ENCODE data around the gene SLC11A1. TPM values are rescaled to one million over a fixed set of nuclear protein-coding genes. Genes with fewer than 3 reads are reported as not detected.

Gene SLC11A1
- total and polyA plus RNA-seq, 8 donors: 0.70 to 194 (median 0.97) TPM

DNA sequence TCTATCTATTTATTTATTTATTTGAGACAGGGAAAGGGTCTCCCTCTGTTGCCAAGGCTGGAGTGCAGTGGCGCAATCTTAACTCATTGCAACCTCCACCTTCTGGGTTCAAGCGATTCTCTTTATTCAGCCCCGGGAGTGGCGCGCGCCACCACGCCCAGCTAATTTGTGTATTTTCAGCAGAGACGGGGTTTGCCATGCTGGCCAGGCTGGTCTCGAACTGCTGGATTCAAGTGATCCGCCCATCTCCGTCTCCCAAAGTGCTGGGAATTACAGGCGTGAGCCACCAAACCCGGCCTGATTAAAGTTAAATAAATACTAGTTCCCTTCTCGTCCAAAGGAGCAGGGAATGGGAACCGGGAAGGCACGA, 13.4 kb downstream of the SLC11A1 start:
- H3K4me1 ChIP-seq: peaks cover 12 to 69% of the 10 kb centered on the region in 2 donors
- H3K4me3 ChIP-seq: peak overlapping the region in 1 of 2 donors; percentile 98
- ATAC-seq (no peak), DNase-seq (peak in 2 of 4 donors; percentile 46 to 73)
- TF ChIP-seq, protein P1, sequence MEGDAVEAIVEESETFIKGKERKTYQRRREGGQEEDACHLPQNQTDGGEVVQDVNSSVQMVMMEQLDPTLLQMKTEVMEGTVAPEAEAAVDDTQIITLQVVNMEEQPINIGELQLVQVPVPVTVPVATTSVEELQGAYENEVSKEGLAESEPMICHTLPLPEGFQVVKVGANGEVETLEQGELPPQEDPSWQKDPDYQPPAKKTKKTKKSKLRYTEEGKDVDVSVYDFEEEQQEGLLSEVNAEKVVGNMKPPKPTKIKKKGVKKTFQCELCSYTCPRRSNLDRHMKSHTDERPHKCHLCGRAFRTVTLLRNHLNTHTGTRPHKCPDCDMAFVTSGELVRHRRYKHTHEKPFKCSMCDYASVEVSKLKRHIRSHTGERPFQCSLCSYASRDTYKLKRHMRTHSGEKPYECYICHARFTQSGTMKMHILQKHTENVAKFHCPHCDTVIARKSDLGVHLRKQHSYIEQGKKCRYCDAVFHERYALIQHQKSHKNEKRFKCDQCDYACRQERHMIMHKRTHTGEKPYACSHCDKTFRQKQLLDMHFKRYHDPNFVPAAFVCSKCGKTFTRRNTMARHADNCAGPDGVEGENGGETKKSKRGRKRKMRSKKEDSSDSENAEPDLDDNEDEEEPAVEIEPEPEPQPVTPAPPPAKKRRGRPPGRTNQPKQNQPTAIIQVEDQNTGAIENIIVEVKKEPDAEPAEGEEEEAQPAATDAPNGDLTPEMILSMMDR (IDR thresholded peaks at IDR 0.05): no peak
- no peaks in the 10 kb centered on the region for H3K9me3 ChIP-seq
- intact Hi-C loops (cut with DNase I): loop anchor here (5.0 to 10.0 kb wide), 2 partner anchors 98 to 121 kb away; partner anchors contain the start of genes AAMP (in 1 of the 2) and PNKD (in 1 of the 2)
- H3K27ac ChIP-seq: peak overlapping the region; percentile 99
- no peaks in the 10 kb centered on the region for H3K27me3 ChIP-seq
- H3K36me3 ChIP-seq: peaks cover 0 to 44% of the 10 kb centered on the region in 2 donors

DNA sequence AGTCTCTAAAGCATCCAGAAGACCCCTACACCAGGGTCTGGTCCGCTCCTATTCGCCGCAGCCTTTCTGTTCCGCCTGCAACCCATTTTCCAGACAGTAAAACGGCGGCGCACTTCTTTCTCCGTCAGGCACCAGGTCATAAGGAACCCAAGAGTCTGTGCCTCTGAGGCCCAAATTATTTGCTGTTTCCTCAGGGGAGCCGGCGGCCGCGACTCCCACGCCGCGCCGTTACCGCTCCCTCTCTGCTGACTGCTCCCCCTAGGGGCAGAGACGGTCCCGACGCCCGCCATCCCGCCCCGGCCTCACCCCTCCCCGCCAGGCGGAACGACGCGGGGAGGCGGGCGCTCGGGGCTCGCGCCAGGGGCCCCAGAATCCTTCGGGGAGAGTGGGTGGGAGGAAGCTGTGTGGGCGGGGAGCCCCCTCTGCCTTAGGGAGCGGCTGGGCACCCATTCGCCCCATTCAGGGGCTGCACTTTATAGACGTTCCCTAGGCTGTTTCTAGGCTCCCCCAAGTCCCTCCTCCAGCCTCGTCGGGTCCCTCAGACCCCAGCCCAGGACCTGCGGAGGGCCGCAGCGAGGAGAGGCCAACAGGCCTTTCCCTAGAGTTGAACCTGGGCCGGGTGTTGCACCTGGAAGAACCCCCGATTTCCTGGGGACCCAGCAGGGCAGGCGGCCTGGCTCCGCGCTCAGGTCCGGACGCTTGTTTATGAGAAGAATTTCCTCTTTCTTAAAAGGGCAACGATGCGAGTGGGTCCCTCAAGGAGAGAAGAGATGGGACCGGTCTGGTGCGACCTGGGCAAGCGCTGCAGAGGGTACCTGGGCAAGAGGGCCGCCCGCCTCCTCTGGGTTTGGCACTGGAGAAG, 14.0 kb downstream of the SLC11A1 start:
- Histone ChIP-seq H3K4me3 (peak overlapping the region; percentile 98), H3K36me3 (peaks cover 0 to 38% of the 10 kb centered on the region in 2 donors), H3K27me3 (no peaks in the 10 kb centered on the region), H3K27ac (peak overlapping the region; percentile 99), H3K4me1 (peaks cover 15 to 67% of the 10 kb centered on the region in 2 donors), H3K9me3 (no peaks in the 10 kb centered on the region)
- intact Hi-C loops (cut with DNase I): loop anchor here (5.0 to 10.0 kb wide), 2 partner anchors 99 to 121 kb away; partner anchors contain the start of genes AAMP (in 1 of the 2) and PNKD (in 1 of the 2)
- peak; percentile 71 for ATAC-seq
- TF ChIP-seq, protein P1 (IDR thresholded peaks at IDR 0.05): peak; percentile 80 to 96
- peak; percentile 97 to 99 (median 98) for DNase-seq

DNA sequence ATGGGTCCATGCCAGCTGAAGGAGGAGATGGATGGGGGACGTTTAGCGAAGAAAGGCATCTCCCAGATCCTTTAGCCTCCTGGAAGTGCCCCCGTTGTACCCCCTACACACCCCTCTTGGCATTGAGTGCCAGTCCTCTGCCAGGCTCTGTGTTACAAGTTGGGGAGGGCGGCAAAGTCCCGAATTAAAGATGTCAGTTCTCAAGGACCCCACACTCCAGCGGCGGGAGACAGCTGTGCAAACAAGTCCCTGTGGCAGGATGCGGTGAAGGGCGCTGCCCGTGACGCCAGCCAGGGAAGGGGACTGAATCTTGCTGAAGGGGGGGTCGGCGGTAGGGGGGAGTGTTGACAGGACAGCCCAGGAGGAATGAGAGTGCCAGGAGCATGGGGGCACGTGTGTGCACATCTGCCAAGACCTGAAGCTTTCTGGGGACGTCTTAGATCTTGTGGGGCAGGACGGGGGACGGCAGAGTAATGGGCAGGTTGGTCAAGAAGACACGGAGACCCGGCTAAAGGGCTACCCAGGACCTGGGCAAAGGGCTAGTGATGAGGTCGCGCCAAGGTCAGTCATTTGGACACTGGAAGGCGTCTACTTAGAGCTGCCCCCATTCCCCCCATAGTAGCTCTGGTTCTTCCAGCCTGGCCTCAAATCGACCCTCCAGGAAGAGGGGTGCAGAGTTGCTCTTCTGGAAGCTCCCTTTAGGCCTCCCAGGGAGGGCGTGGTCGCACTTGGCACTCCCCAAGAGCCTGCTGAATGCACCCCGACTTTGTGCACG, 14.8 kb downstream of the SLC11A1 start:
- Histone ChIP-seq H3K27ac (peak overlapping the region; percentile 99), H3K9me3 (no peaks in the 10 kb centered on the region), H3K4me3 (peak overlapping the region; percentile 98), H3K27me3 (no peaks in the 10 kb centered on the region), H3K36me3 (peaks cover 0 to 36% of the 10 kb centered on the region in 2 donors), H3K4me1 (peaks cover 23 to 70% of the 10 kb centered on the region in 2 donors)
- DNase-seq (peak; percentile 79 to 91 (median 86)), ATAC-seq (peak; percentile 7)
- intact Hi-C loops (cut with DNase I): loop anchor here (5.0 to 10.0 kb wide), 2 partner anchors 100 to 122 kb away; partner anchors contain the start of genes AAMP (in 1 of the 2) and PNKD (in 1 of the 2)
- TF ChIP-seq, protein P1 (IDR thresholded peaks at IDR 0.05): no peak

DNA sequence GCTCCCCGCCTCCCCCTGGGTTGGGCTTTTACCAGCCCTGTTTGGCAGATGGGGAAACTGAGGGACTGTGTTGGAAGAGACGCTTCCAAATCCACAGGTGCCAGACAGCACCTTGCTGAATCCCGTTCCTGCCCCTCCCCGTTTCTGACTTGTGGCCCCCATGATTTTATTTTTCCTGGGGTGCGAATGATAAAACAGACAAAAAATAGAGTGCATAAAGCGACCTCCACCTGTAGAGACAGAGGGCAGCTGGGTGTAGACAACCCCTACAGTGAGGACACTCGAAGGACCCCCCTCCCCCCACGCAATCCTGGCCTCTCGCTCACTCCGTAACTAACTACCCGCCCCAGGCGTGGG, 15.4 kb downstream of the SLC11A1 start:
- Histone ChIP-seq H3K9me3 (no peaks in the 10 kb centered on the region), H3K27ac (peak overlapping the region; percentile 99), H3K4me3 (peak overlapping the region; percentile 98), H3K36me3 (peaks cover 0 to 36% of the 10 kb centered on the region in 2 donors), H3K4me1 (peaks cover 28 to 71% of the 10 kb centered on the region in 2 donors), H3K27me3 (no peaks in the 10 kb centered on the region)
- TF ChIP-seq, protein P1 (IDR thresholded peaks at IDR 0.05): no peak
- intact Hi-C loops (cut with DNase I): loop anchor here (5.0 to 10.0 kb wide), 2 partner anchors 100 to 123 kb away; partner anchors contain the start of genes AAMP (in 1 of the 2) and PNKD (in 1 of the 2)
- no peak for ATAC-seq
- no peak for DNase-seq

Data from left lung (tissue), 10 donors.